B cell (primary cell): Measurements from ENCODE around the gene LIMCH1. TPM values are rescaled to one million over a fixed set of nuclear protein-coding genes. Genes with fewer than 3 reads are reported as not detected.

Source experiments
- ATAC-seq: fragments of 200-7000 bp; cut with Tn5 transposase; one replicate; pipeline ENCODE4 v1.10.0; 2021; ENCODE audit warnings: low read depth, mild to moderate bottlenecking, moderate number of reproducible peaks, moderate library complexity
- CTCF ChIA-PET: fragments of 350-600 bp; sonication (Branson Sonifier 250); formaldehyde crosslinking; loops from one replicate; lab custom pipeline; 2021; ENCODE audit warnings: antibody characterized with exemption, inconsistent platforms; lab: Charles Lee
- POLR2A ChIA-PET: fragments of 350-600 bp; sonication (Branson Sonifier 250); formaldehyde crosslinking; loops from one replicate; lab custom pipeline; 2021; ENCODE audit warnings: antibody characterized with exemption; lab: Charles Lee
- DNase-seq: peaks from one replicate; pipeline ENCODE4 v3.0.0; 2013
- H2AFZ ChIP-seq: 2 replicates; pipeline ENCODE4 v1.6.1; 2012; ENCODE audit warnings: mild to moderate bottlenecking, low read depth, low read length; ENCODE audit not compliant: insufficient read depth, poor library complexity, severe bottlenecking
- H3K27ac ChIP-seq, 2 donors: 1 replicate in 1 of 2; 2 replicates in 1 of 2; pipeline ENCODE4 v1.5.1; 2012 to 2013; ENCODE audit warnings: low read length in 2 of 2, mild to moderate bottlenecking in 2 of 2, moderate library complexity in 1 of 2
- H3K27me3 ChIP-seq, 4 experiments: fragments of 200-600 bp in 1 of 4; sonication (generic) in 1 of 4; replicated peaks in 1 of 4; 1 replicate in 2 of 4; 2 replicates in 2 of 4; pipeline versions ENCODE4 v1.6.1 to v1.7.0; 2013 to 2016; ENCODE audit warnings: low read length in 3 of 4, mild to moderate bottlenecking in 2 of 4, mixed read lengths in 1 of 4, moderate library complexity in 1 of 4; ENCODE audit not compliant: insufficient read depth in 4 of 4, control insufficient read depth in 3 of 4; ENCODE audit errors: control extremely low read depth in 1 of 4
- H3K36me3 ChIP-seq, 2 experiments: replicated peaks in 1 of 2; 1 replicate in 1 of 2; 2 replicates in 1 of 2; pipeline versions ENCODE4 v1.6.1 to v1.7.1; 2013; ENCODE audit warnings: low read length in 1 of 2; ENCODE audit not compliant: insufficient read depth in 2 of 2, control insufficient read depth in 1 of 2; ENCODE audit errors: control extremely low read depth in 1 of 2, extremely low read depth in 1 of 2
- H3K4me1 ChIP-seq, 2 donors: fragments of 200-600 bp in 1 of 2; sonication (generic) in 1 of 2; 1 replicate in 1 of 2; 2 replicates in 1 of 2; pipeline versions ENCODE4 v1.5.1 to v1.6.1; 2013 to 2017; ENCODE audit warnings: low read length in 2 of 2; ENCODE audit not compliant: control insufficient read depth in 2 of 2, insufficient read depth in 2 of 2
- H3K4me2 ChIP-seq: replicated peaks from 2 replicates; pipeline ENCODE3; 2012; ENCODE audit warnings: mild to moderate bottlenecking, low read depth, low read length; ENCODE audit not compliant: poor library complexity, severe bottlenecking
- H3K4me3 ChIP-seq, 5 experiments: fragments of 200-600 bp in 1 of 5; sonication (generic) in 1 of 5; 1 replicate in 3 of 5; 2 replicates in 2 of 5; pipeline versions ENCODE4 v1.5.1 to v1.7.0; 2011 to 2016; ENCODE audit warnings: low read length in 4 of 5, mild to moderate bottlenecking in 4 of 5, low read depth in 2 of 5, control low read depth in 1 of 5, moderate library complexity in 1 of 5; ENCODE audit not compliant: insufficient read depth in 1 of 5; ENCODE audit errors: control extremely low read depth in 1 of 5, extremely low read depth in 1 of 5
- H3K79me2 ChIP-seq: fragments of 200-600 bp; sonication (generic); one replicate; pipeline ENCODE4 v1.6.0; 2016; ENCODE audit warnings: low read length; ENCODE audit not compliant: control insufficient read depth, insufficient read depth
- H3K9ac ChIP-seq: fragments of 200-600 bp; sonication (generic); 2 replicates; pipeline ENCODE4 v1.6.1; 2017; ENCODE audit warnings: mild to moderate bottlenecking, low read length, moderate library complexity
- H3K9me3 ChIP-seq, 3 donors: one replicate each; pipeline versions ENCODE4 v1.6.1 to v1.7.1; 2013; ENCODE audit warnings: low read length in 2 of 3; ENCODE audit not compliant: control insufficient read depth in 2 of 3, insufficient read depth in 1 of 3; ENCODE audit errors: control extremely low read depth in 1 of 3
- H4K20me1 ChIP-seq: 2 replicates; pipeline ENCODE4 v1.6.0; 2012; ENCODE audit warnings: mild to moderate bottlenecking, low read length; ENCODE audit not compliant: insufficient read depth, control insufficient read depth, poor library complexity, severe bottlenecking
- H3K27ac Mint-ChIP-seq: one replicate; pipeline ENCODE4 v1.8.0; 2021; ENCODE audit warnings: mixed read lengths
- H3K27me3 Mint-ChIP-seq: one replicate; pipeline ENCODE4 v1.8.0; 2021; ENCODE audit warnings: mixed read lengths
- H3K4me1 Mint-ChIP-seq: one replicate; pipeline ENCODE4 v1.8.0; 2021; ENCODE audit warnings: mixed read lengths
- H3K4me3 Mint-ChIP-seq: one replicate; pipeline ENCODE4 v1.8.0; 2021; ENCODE audit warnings: mixed read lengths
- H3K9me3 Mint-ChIP-seq: one replicate; pipeline ENCODE4 v1.8.0; 2022; ENCODE audit warnings: mixed read lengths; ENCODE audit not compliant: insufficient read depth
- CTCF ChIP-seq: fragments of 200-600 bp; IDR thresholded peaks from one replicate; pipeline ENCODE4 v1.8.0; 2022; ENCODE audit warnings: antibody characterized with exemption, mild to moderate bottlenecking
- EZH2 ChIP-seq: IDR thresholded peaks from 2 replicates; pipeline ENCODE4 v1.6.1; 2012; ENCODE audit warnings: borderline replicate concordance, low read depth, mild to moderate bottlenecking, moderate library complexity, low read length; ENCODE audit not compliant: insufficient read depth, poor library complexity, severe bottlenecking
- WGBS: methylation state at CpG from one replicate; pipeline ENCODE4 v1.1.5; 2013; ENCODE audit warnings: missing lambda C conversion rate; ENCODE audit not compliant: insufficient coverage; 5-methylcytosine and 5-hydroxymethylcytosine counted together
- intact Hi-C: fragments of 100-400 bp; cut with micrococcal nuclease; formaldehyde crosslinking; loops from one replicate; pipeline ENCODE4 v1.10.0; 2022
- polyA plus RNA-seq: library from polyadenylated mRNA; depleted of rRNA; stranded (reverse); fragments of >200 nt; gene quantifications from 2 replicates; pipeline ENCODE4 v1.2.3, GENCODE V29; 2012
- total RNA-seq, 2 donors: library from RNA; stranded (reverse); fragments of 120-200 nt in 1 of 2; gene quantifications; 1 replicate in 1 of 2; 2 replicates in 1 of 2; pipeline versions ENCODE4 v1.2.3 to v1.2.4, GENCODE V29; 2013 to 2022

LIMCH1 gene
- total and polyA plus RNA-seq, 2 donors (not counting 1 experiment from before 2014, with no cell fraction given) = not detected

DNA sequence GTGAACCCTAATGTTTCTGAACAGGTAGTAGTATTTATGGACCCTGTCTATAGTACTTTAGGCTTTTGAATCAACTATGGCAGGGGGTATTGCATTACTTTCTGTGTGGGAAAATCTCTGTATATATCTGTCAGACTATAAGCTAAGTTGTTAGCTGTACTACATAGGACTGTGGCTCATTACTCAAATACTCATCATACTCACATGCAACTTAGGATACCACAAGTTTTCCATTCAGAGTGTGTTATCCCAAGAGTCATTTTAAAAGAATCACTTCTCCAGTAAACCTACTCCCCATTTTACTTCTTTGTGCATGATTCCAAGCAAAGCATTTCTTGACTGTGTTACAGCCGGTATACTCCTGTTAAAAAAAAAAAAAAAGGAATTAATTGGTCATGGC, 115.0 kb downstream of the LIMCH1 start:
- no peaks in the 10 kb centered on the region for H3K79me2 ChIP-seq
- H3K36me3 ChIP-seq = no peaks in the 10 kb centered on the region
- ChIA-PET CTCF (interaction anchor here (1.1 kb wide), 1 partner anchor 9 kb away, joined by 3 read pairs; no protein-coding TSS in a partner anchor), POLR2A (no interaction called here)
- Mint-ChIP-seq H3K4me1 (peaks cover 3% of the 10 kb centered on the region), H3K4me3 (no peak overlapping the region), H3K27ac (no peak overlapping the region), H3K27me3 (peaks cover 5% of the 10 kb centered on the region), H3K9me3 (no peaks in the 10 kb centered on the region)
- WGBS = no CpG with 5 or more reads among the region's 1 CpG
- intact Hi-C loops = no loop called here
- no peak for TF ChIP-seq CTCF
- no peak for TF ChIP-seq EZH2
- H3K27me3 ChIP-seq = no peaks in the 10 kb centered on the region
- peaks cover 0 to under 1% of the 10 kb centered on the region in 2 donors for H3K4me1 ChIP-seq
- H3K4me3 ChIP-seq = no peak overlapping the region
- no peaks in the 10 kb centered on the region for H3K9me3 ChIP-seq
- no peak for DNase-seq
- H2AFZ ChIP-seq = no peak overlapping the region
- H3K27ac ChIP-seq = no peak overlapping the region
- no peaks in the 10 kb centered on the region for H4K20me1 ChIP-seq
- no peak overlapping the region for H3K4me2 ChIP-seq
- no peak overlapping the region for H3K9ac ChIP-seq
- no peak for ATAC-seq

DNA sequence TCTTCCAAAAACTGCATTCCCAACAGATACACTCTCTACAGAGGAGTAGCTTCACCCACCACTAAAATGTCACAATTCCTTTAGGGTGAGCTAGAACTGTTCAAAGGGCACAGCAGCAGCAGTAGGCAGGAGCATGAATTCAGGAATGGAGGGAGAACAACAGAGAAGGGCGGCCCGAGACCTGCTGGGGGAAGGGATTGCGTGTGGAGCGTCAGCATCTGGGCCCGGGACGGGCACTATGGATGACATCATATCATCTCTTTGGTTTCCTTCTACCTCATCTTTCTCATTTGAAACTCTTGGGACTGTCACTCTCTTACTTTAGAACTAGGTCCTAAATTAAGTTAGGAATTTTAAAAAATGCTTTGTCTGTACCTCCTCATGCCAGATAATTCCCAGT, 115.6 kb downstream of the LIMCH1 start:
- Mint-ChIP-seq H3K4me3 (no peak overlapping the region), H3K27me3 (peaks cover 5% of the 10 kb centered on the region), H3K9me3 (no peaks in the 10 kb centered on the region), H3K27ac (no peak overlapping the region), H3K4me1 (no peaks in the 10 kb centered on the region)
- no peaks in the 10 kb centered on the region for H4K20me1 ChIP-seq
- no peak overlapping the region for H3K4me3 ChIP-seq
- intact Hi-C loops = no loop called here
- H3K27me3 ChIP-seq = no peaks in the 10 kb centered on the region
- H2AFZ ChIP-seq = no peak overlapping the region
- no peaks in the 10 kb centered on the region for H3K36me3 ChIP-seq
- no peak overlapping the region for H3K27ac ChIP-seq
- no peaks in the 10 kb centered on the region for H3K79me2 ChIP-seq
- ATAC-seq = no peak
- ChIA-PET CTCF (interaction anchor here (1.1 kb wide), 1 partner anchor 8 kb away, joined by 3 read pairs; no protein-coding TSS in a partner anchor), POLR2A (no interaction called here)
- no peak overlapping the region for H3K9ac ChIP-seq
- H3K9me3 ChIP-seq = no peaks in the 10 kb centered on the region
- DNase-seq = no peak
- WGBS = no CpG with 5 or more reads among the region's 6 CpGs
- H3K4me2 ChIP-seq = no peak overlapping the region
- H3K4me1 ChIP-seq = no peaks in the 10 kb centered on the region
- TF ChIP-seq EZH2 (no peak), CTCF (no peak)
